Measurements from ENCODE around the gene FOXN3.

- no peak for TF ChIP-seq CTCF (IDR thresholded peaks at IDR 0.05)
- no peak for TF ChIP-seq ZFX (IDR thresholded peaks at IDR 0.05; ENCODE audit: borderline replicate concordance)
Measured at GRCh38 chr14:89451229-89451628, 34.2 kb upstream of the FOXN3 start.

Measured in 22Rv1 (cell line).